PC-3 (cell line): ENCODE results near the gene BACH2. TPM values are rescaled to one million over a fixed set of nuclear protein-coding genes. Genes with fewer than 3 reads are reported as not detected.
A peak's percentile ranks its signal among the peaks of the same experiment; 100 is the strongest.

ENCODE experiments used
- ATAC-seq: fragments of 200-7000 bp; cut with Tn5 transposase; 2 replicates; pipeline ENCODE4 v1.9.1; 2020; ENCODE audit warnings: mild to moderate bottlenecking, moderate library complexity
- BruUV-seq: library from RNA; stranded (reverse); fragments of 400-500 nt; replicated peaks from 2 replicates; lab custom pipeline; 2021; lab: Mats Ljungman, UMichigan
- CTCF ChIA-PET: fragments of 300-600 bp; sonication (Branson Sonifier 250); formaldehyde crosslinking; loops from one replicate; lab custom pipeline; 2022; ENCODE audit warnings: antibody characterized with exemption; lab: Charles Lee
- POLR2A ChIA-PET: fragments of 300-600 bp; sonication (Branson Sonifier 250); formaldehyde crosslinking; loops from one replicate; lab custom pipeline; 2022; ENCODE audit warnings: antibody characterized with exemption; ENCODE audit not compliant: unreplicated experiment; lab: Charles Lee
- DNase-seq: peaks from one replicate; pipeline ENCODE4 v3.0.0-alpha.2; 2015
- H2AFZ ChIP-seq: fragments of 300-600 bp; sonication (generic); 2 replicates; pipeline ENCODE4 v1.6.0; 2016; ENCODE audit warnings: antibody characterized with exemption, low read length
- H3F3A ChIP-seq: fragments of 300-600 bp; sonication (generic); one replicate; pipeline ENCODE4 v1.6.0; 2017; ENCODE audit warnings: antibody characterized with exemption, low read length, control low read depth, mild to moderate bottlenecking; ENCODE audit not compliant: unreplicated experiment
- H3K27ac ChIP-seq: fragments of 300-600 bp; sonication (generic); 2 replicates; pipeline ENCODE4 v1.5.1; 2016; ENCODE audit warnings: mild to moderate bottlenecking, low read length
- H3K27me3 ChIP-seq: fragments of 300-600 bp; sonication (generic); 2 replicates; pipeline ENCODE4 v1.6.1; 2016; ENCODE audit warnings: low read length, mixed read lengths
- H3K36me3 ChIP-seq: fragments of 300-600 bp; sonication (generic); 2 replicates; pipeline ENCODE4 v1.6.1; 2016; ENCODE audit warnings: low read depth, mixed run types, low read length, mixed read lengths
- H3K4me1 ChIP-seq: fragments of 300-600 bp; sonication (generic); 2 replicates; pipeline ENCODE4 v1.5.1; 2016; ENCODE audit warnings: low read length; ENCODE audit not compliant: insufficient read depth
- H3K4me2 ChIP-seq: fragments of 300-600 bp; sonication (generic); 2 replicates; pipeline ENCODE4 v1.6.0; 2016; ENCODE audit warnings: low read length
- H3K4me3 ChIP-seq: fragments of 300-600 bp; sonication (generic); 2 replicates; pipeline ENCODE4 v1.5.1; 2016; ENCODE audit warnings: mild to moderate bottlenecking, low read length, mixed read lengths
- H3K79me2 ChIP-seq: fragments of 300-600 bp; sonication (generic); 2 replicates; pipeline ENCODE4 v1.6.1; 2017; ENCODE audit warnings: low read length, mixed read lengths
- H3K9ac ChIP-seq: fragments of 300-600 bp; sonication (generic); 2 replicates; pipeline ENCODE4 v1.6.0; 2016; ENCODE audit warnings: mild to moderate bottlenecking, low read length
- H3K9me2 ChIP-seq: fragments of 300-600 bp; sonication (generic); replicated peaks from 2 replicates; pipeline ENCODE4 v1.6.1; 2016; ENCODE audit warnings: mixed run types, low read length, mixed read lengths
- H3K9me3 ChIP-seq: fragments of 300-600 bp; sonication (generic); 2 replicates; pipeline ENCODE4 v1.6.1; 2016; ENCODE audit warnings: low read length, mixed read lengths
- H4K20me1 ChIP-seq: fragments of 300-600 bp; sonication (generic); 2 replicates; pipeline ENCODE4 v1.6.1; 2016; ENCODE audit warnings: low read length, mixed read lengths
- CTCF ChIP-seq: fragments of 300-600 bp; sonication (generic); conservative IDR thresholded peaks from 2 replicates; pipeline ENCODE4 v1.5.1; 2017; ENCODE audit warnings: antibody characterized with exemption, low read depth, mild to moderate bottlenecking, low read length
- EZH2 ChIP-seq: fragments of 300-600 bp; sonication (generic); IDR thresholded peaks from one replicate; pipeline ENCODE4 v1.6.1; 2017; ENCODE audit warnings: antibody characterized with exemption, mild to moderate bottlenecking, low read length; ENCODE audit not compliant: unreplicated experiment
- EZH2phosphoT487 ChIP-seq: fragments of 300-600 bp; sonication (generic); IDR thresholded peaks from 2 replicates; pipeline ENCODE4 v1.6.1; 2018; ENCODE audit warnings: mild to moderate bottlenecking, antibody characterized with exemption, low read length, borderline replicate concordance
- intact Hi-C: fragments of 100-400 bp; cut with micrococcal nuclease; formaldehyde crosslinking; loops from 2 replicates; pipeline ENCODE4 v1.9.0; 2023
- total RNA-seq: library from RNA; depleted of rRNA; stranded (reverse); fragments of >200 nt; gene quantifications from 2 replicates; pipeline ENCODE4 v1.2.3, GENCODE V29; 2014

The BACH2 gene
- total RNA-seq, 1 experiment from 2014 or later: 7.0 TPM

GRCh38 chr6:90294008-90294511 lies 2.6 kb downstream of the BACH2 start:
- TSS peak; percentile 38 for BruUV-seq
- Histone ChIP-seq H3K27me3 (no peaks in the 10 kb centered on the region), H3K36me3 (no peaks in the 10 kb centered on the region), H3K79me2 (0 out of 2 replicates have a peak, but pooled peaks cover 7% of the 10 kb centered on the region), H3K4me2 (peak overlapping the region; percentile 97), H3K9ac (no peak overlapping the region), H3K4me3 (no peak overlapping the region; the same call in 1 of the 2 replicates), H2AFZ (no peak overlapping the region), H4K20me1 (no peaks in the 10 kb centered on the region), H3K9me3 (no peaks in the 10 kb centered on the region), H3F3A (no peaks in the 10 kb centered on the region), H3K27ac (no peak overlapping the region), H3K9me2 (no peaks in the 10 kb centered on the region), H3K4me1 (0 out of 2 replicates have a peak, but pooled peaks cover 4% of the 10 kb centered on the region)
- ChIA-PET POLR2A (no interaction called here), CTCF (interaction anchor here (0.5 kb wide), 1 partner anchor 117 kb away, joined by 3 read pairs; no protein-coding TSS in a partner anchor)
- intact Hi-C loops: loop anchor here (2.0 kb wide), 1 partner anchor 323 kb away; no protein-coding TSS in a partner anchor
- ATAC-seq (no peak), DNase-seq (no peak)
- no peak for TF ChIP-seq EZH2
- TF ChIP-seq CTCF: no peak
- no peak for TF ChIP-seq EZH2phosphoT487

- no peak overlapping the region for H3K4me3 ChIP-seq
- ATAC-seq (no peak), DNase-seq (no peak)
- no peaks in the 10 kb centered on the region for H3K9me2 ChIP-seq
- no peak overlapping the region for H2AFZ ChIP-seq
- no peak for TF ChIP-seq CTCF
- no peak for TF ChIP-seq EZH2phosphoT487
- TF ChIP-seq EZH2: no peak
- H3K27ac ChIP-seq: no peak overlapping the region
- no peaks in the 10 kb centered on the region for H4K20me1 ChIP-seq
- peaks cover 7% of the 10 kb centered on the region for H3K4me1 ChIP-seq
- intact Hi-C loops: no loop called here
- no peaks in the 10 kb centered on the region for H3F3A ChIP-seq
- no peaks in the 10 kb centered on the region for H3K9me3 ChIP-seq
- H3K36me3 ChIP-seq: no peaks in the 10 kb centered on the region
- CTCF ChIA-PET: no interaction called here
- H3K9ac ChIP-seq: no peak overlapping the region
- no peaks in the 10 kb centered on the region for H3K27me3 ChIP-seq
- 0 out of 2 replicates have a peak, but pooled peaks cover 7% of the 10 kb centered on the region for H3K79me2 ChIP-seq
- no TSS peak for BruUV-seq
- POLR2A ChIA-PET: no interaction called here
- H3K4me2 ChIP-seq: no peak overlapping the region
Observed at GRCh38 chr6:90293319-90293953, 3.2 kb downstream of the BACH2 start.

GRCh38 chr6:90291565-90291964 lies 5.1 kb downstream of the BACH2 start:
- H3K9ac ChIP-seq: no peak overlapping the region
- ChIA-PET CTCF (no interaction called here), POLR2A (no interaction called here)
- H3F3A ChIP-seq: no peaks in the 10 kb centered on the region
- H3K9me2 ChIP-seq: no peaks in the 10 kb centered on the region
- H2AFZ ChIP-seq: no peak overlapping the region
- H3K79me2 ChIP-seq: 0 out of 2 replicates have a peak, but pooled peaks cover 7% of the 10 kb centered on the region
- TF ChIP-seq EZH2 (no peak), CTCF (no peak), EZH2phosphoT487 (no peak)
- ATAC-seq (no peak), DNase-seq (no peak)
- peaks cover 11% of the 10 kb centered on the region for H3K4me1 ChIP-seq
- H3K27me3 ChIP-seq: no peaks in the 10 kb centered on the region
- H3K4me3 ChIP-seq: no peak overlapping the region
- intact Hi-C loops: no loop called here
- H3K9me3 ChIP-seq: no peaks in the 10 kb centered on the region
- no TSS peak for BruUV-seq
- no peaks in the 10 kb centered on the region for H3K36me3 ChIP-seq
- no peaks in the 10 kb centered on the region for H4K20me1 ChIP-seq
- H3K4me2 ChIP-seq: no peak overlapping the region
- H3K27ac ChIP-seq: no peak overlapping the region
